Activated CD8-positive, alpha-beta memory T cell treated with anti-CD3 and anti-CD28 coated beads for 1 hour (primary cell): ENCODE data around the gene AXL.

Experiments
- DNase-seq, 2 donors: peaks; one replicate each; pipeline ENCODE4 v3.0.0-alpha.2; 2020; ENCODE audit warnings: low read depth in 1 of 2; ENCODE audit errors: extremely low read depth in 1 of 2

The AXL gene

DNA sequence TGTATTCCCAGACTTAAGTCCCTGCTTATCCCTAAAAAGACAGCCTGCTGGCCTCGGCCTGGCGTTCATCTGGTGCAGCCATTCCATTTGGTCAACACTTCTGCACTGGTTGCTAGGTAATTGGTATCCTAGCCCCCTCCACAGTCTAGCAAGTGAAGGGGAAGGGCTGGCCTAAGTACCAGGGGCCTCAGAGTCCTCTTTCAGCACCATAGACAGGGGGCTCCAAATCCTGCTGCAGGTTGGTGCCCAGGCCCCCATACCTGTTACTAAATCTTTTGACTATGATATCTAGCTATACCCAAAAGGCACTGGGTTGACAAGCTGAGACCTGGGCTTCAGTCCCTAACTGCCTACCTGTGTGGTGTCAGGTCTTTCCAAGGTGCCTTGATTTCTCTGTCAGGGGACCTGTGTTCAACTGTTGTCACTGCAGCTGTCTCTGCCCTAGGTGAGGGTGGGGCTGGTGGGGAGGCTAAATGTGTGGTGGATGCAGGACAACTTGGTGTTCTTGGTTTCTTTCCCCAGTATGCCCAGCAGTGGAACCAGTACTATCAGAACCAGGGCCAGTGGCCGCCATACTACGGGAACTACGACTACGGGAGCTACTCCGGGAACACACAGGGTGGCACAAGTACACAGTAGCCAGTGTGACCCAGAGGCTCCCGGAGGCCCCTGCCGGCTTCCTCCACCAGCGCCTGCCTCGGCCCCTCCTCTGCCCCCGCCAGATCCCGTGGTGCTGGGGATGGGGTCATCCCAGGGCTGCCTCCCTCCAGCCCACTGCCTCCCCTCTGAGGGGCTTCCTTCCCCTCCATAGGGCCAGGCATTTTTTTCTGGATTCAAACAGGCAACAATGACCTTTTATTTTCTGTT is 87.1 kb downstream of the AXL start:
- no peak for DNase-seq

- DNase-seq, result no peak
Measured at GRCh38 chr19:41307090-41307875, 88.3 kb downstream of the AXL start.

DNA sequence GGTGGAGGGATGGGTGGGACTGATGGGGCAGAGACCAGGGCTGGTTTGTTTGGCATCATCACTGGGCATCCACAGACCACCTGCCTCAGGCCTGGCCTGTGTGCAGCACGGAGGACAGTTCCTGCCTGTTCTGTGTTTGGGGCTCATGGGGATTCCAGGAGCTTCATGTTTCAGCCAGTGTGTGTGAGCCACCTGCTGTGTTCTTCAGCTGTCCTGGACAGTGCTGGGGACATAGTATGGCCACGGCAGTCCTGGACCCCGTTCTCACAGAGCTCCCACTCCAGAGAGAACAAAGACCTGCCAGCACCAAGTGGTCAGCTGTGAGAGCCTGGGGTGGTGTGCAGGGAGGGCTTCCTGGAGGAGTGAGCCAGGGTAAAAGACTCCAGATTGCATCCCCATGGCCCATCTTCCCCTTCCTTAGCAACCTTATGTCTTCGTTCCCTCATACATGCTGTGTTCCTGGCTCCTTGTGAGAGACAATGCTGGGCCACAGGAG is 89.0 kb downstream of the AXL start:
- no peak for DNase-seq

GRCh38 chr19:41308450-41309179 is 89.6 kb downstream of the AXL start:
- DNase-seq, result peak; percentile 91 to 93

GRCh38 chr19:41309180-41310032 is 90.4 kb downstream of the AXL start:
- no peak for DNase-seq

DNA sequence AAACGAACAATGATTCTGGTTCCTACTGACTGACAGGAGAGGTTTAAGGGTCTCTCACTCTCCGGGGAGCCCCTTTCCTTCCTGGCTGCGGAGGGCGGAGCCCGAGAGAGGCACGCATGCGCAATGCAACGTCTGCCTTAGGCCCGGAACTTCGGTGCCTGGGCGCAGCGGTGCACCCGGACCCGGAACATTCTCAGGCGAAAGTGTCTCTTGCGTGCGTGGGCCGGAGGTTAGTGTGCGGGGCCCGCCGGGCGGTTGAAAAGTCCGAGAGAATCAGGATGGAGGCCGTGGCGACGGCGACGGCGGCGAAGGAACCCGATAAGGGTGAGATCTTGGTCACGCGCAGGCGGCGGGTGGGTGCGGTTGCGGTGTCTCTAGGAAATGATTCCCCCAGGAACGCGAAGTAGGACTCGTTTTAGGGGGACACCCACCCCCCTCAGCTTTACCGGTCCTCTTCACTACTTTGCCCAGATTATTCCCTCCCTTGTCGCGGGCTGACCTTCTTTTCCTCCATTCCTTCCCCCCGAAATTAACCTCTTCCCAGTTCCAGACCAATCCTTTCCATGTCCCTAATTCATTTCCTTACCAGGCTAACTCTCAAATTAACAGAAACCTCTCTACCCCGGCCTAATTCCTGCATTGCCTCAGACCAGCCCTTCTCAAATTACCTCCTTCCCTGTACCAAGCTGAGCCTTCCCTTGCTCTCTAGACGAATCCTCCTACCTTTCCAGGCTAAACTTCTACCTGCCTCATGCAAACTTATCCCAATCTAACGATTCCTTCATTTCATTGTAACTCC is 91.2 kb downstream of the AXL start, which contains the start of gene CCDC97:
Gene CCDC97 (plus strand): TSS at position 140 of the 799 bp plus-strand sequence. CDS start 139 bp downstream, at position 279.
- peak; percentile 80 to 83 for DNase-seq

DNA sequence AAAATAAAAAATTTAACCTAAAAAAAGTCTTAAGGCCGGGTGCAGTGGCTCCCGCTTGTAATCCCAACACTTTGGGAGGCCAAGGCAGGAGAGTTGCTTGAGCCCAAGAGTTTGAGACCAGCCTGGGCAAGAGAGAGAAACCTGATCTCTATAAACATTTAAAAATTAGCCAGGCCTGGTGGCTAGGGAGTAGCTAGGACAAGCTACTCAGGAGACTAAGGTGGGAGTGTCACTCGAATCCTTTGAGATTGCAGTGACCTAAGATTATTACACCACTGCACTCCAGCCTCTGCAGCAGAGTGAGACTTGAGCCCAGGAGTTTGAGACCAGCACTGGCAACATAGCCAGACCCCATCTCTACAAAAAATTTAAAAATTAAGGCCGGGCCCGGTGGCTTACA is 92.0 kb downstream of the AXL start:
- DNase-seq, result no peak
